WI38 (cell line): ENCODE results near the gene ZNF732.

Experiments used
- H3K4me3 ChIP-seq: 2 replicates; pipeline ENCODE4 v1.5.1; 2011; ENCODE audit warnings: low read depth, mild to moderate bottlenecking, control low read depth, low read length
- CTCF ChIP-seq: IDR thresholded peaks from 2 replicates; pipeline ENCODE4 v1.5.1; 2012; ENCODE audit warnings: low read depth, mild to moderate bottlenecking, control low read depth, low read length

ZNF732 gene

GRCh38 chr4:234178-234577 lies 71.1 kb downstream of the ZNF732 start:
- no peak overlapping the region for H3K4me3 ChIP-seq
- no peak for TF ChIP-seq CTCF

DNA sequence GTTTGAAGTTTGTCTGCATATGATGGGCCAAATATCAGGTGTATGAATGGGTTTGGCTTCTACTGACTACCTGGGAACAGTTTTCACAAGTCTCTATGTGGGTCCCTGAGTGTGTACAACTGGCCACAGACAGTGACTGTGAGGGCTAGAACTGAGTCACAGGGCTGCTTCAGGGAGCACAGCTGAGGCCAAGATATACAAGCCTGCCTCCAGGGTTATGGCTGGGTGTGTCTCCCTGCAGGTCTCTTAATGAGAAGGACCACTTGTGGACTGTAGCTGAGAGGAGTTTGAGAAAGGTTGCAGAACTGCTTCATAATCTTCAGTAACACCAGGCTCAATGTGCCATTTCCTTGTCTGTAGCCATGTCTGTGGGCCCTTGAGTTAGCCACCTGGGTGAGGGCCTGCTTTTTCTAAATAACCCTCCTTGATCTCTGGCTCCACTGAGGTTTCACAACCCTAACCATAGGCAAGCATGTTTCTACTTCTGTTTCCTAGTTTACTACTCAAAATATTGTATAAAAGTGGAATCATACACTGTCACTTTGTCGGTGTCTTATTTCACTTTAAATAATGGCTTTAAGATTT lies 81.3 kb downstream of the ZNF732 start:
- TF ChIP-seq CTCF: no peak
- H3K4me3 ChIP-seq: no peak overlapping the region
